ENCODE data around the gene FAM185A. TPM values are rescaled to one million over a fixed set of nuclear protein-coding genes. Genes with fewer than 3 reads are reported as not detected.
A peak's percentile ranks its signal among the peaks of the same experiment; 100 is the strongest.
"Not testable (repeated sequence)": the region's sequence is repeated elsewhere in the genome, so short reads cannot be mapped to it uniquely, and the experiment has no call there.

The FAM185A gene
- total RNA-seq, 1 experiment from 2014 or later = 12.8 TPM

GRCh38 chr7:102770467-102770866 lies 21.7 kb downstream of the FAM185A start:
- BruUV-seq (replicated peaks); H3K9ac ChIP-seq (ENCODE audit: low read length); intact Hi-C loops (cut with micrococcal nuclease); H3F3A ChIP-seq (ENCODE audit: low read length, unreplicated experiment); H3K4me3 ChIP-seq (ENCODE audit: low read length); DNase-seq; H3K9me2 ChIP-seq (replicated peaks; ENCODE audit: low read length); H3K4me2 ChIP-seq (ENCODE audit: low read length); CTCF ChIA-PET; H3K9me3 ChIP-seq (ENCODE audit: low read length); H4K20me1 ChIP-seq (ENCODE audit: low read length); H2AFZ ChIP-seq (ENCODE audit: low read length); H3K79me2 ChIP-seq (ENCODE audit: low read length); H3K4me1 ChIP-seq (ENCODE audit: insufficient read depth, low read length); POLR2A ChIA-PET (ENCODE audit: unreplicated experiment); H3K27me3 ChIP-seq (ENCODE audit: low read length); ATAC-seq; H3K36me3 ChIP-seq (ENCODE audit: low read depth, low read length); H3K27ac ChIP-seq (ENCODE audit: low read length): not testable (repeated sequence)

GRCh38 chr7:102776217-102776616 lies 27.4 kb downstream of the FAM185A start:
- H3K36me3 ChIP-seq (ENCODE audit: low read depth, low read length); H3K4me3 ChIP-seq (ENCODE audit: low read length); H3K4me2 ChIP-seq (ENCODE audit: low read length); BruUV-seq (replicated peaks); H3K9ac ChIP-seq (ENCODE audit: low read length); H3K9me2 ChIP-seq (replicated peaks; ENCODE audit: low read length); CTCF ChIA-PET; POLR2A ChIA-PET (ENCODE audit: unreplicated experiment); H3F3A ChIP-seq (ENCODE audit: low read length, unreplicated experiment); intact Hi-C loops (cut with micrococcal nuclease); H3K79me2 ChIP-seq (ENCODE audit: low read length); H3K27me3 ChIP-seq (ENCODE audit: low read length); H3K9me3 ChIP-seq (ENCODE audit: low read length); H4K20me1 ChIP-seq (ENCODE audit: low read length); ATAC-seq; H3K4me1 ChIP-seq (ENCODE audit: insufficient read depth, low read length); H2AFZ ChIP-seq (ENCODE audit: low read length); H3K27ac ChIP-seq (ENCODE audit: low read length); DNase-seq: not testable (repeated sequence)

- H3K4me2 ChIP-seq (ENCODE audit: low read length); H4K20me1 ChIP-seq (ENCODE audit: low read length); intact Hi-C loops (cut with micrococcal nuclease); H3K4me3 ChIP-seq (ENCODE audit: low read length); POLR2A ChIA-PET (ENCODE audit: unreplicated experiment); H3K79me2 ChIP-seq (ENCODE audit: low read length); H3K27me3 ChIP-seq (ENCODE audit: low read length); DNase-seq; H3K9me2 ChIP-seq (replicated peaks; ENCODE audit: low read length); CTCF ChIA-PET; H2AFZ ChIP-seq (ENCODE audit: low read length); H3K9me3 ChIP-seq (ENCODE audit: low read length); H3K27ac ChIP-seq (ENCODE audit: low read length); BruUV-seq (replicated peaks); ATAC-seq; H3F3A ChIP-seq (ENCODE audit: low read length, unreplicated experiment); H3K9ac ChIP-seq (ENCODE audit: low read length); H3K4me1 ChIP-seq (ENCODE audit: insufficient read depth, low read length); H3K36me3 ChIP-seq (ENCODE audit: low read depth, low read length): not testable (repeated sequence)
Observed at GRCh38 chr7:102778663-102779062, 29.9 kb downstream of the FAM185A start.

- ATAC-seq; H3K4me3 ChIP-seq (ENCODE audit: low read length); H3K4me2 ChIP-seq (ENCODE audit: low read length); intact Hi-C loops (cut with micrococcal nuclease); H3K27me3 ChIP-seq (ENCODE audit: low read length); H3K9me2 ChIP-seq (replicated peaks; ENCODE audit: low read length); DNase-seq; H3F3A ChIP-seq (ENCODE audit: low read length, unreplicated experiment); H3K9me3 ChIP-seq (ENCODE audit: low read length); H4K20me1 ChIP-seq (ENCODE audit: low read length); POLR2A ChIA-PET (ENCODE audit: unreplicated experiment); BruUV-seq (replicated peaks); H2AFZ ChIP-seq (ENCODE audit: low read length); H3K36me3 ChIP-seq (ENCODE audit: low read depth, low read length); H3K9ac ChIP-seq (ENCODE audit: low read length); H3K27ac ChIP-seq (ENCODE audit: low read length); CTCF ChIA-PET; H3K4me1 ChIP-seq (ENCODE audit: insufficient read depth, low read length); H3K79me2 ChIP-seq (ENCODE audit: low read length): not testable (repeated sequence)
Observed at GRCh38 chr7:102780926-102781325, 32.1 kb downstream of the FAM185A start.

GRCh38 chr7:102788770-102789169 lies 40.0 kb downstream of the FAM185A start:
- POLR2A ChIA-PET (ENCODE audit: unreplicated experiment); H4K20me1 ChIP-seq (ENCODE audit: low read length); H3F3A ChIP-seq (ENCODE audit: low read length, unreplicated experiment); H3K9me2 ChIP-seq (replicated peaks; ENCODE audit: low read length); H3K9ac ChIP-seq (ENCODE audit: low read length); H3K4me3 ChIP-seq (ENCODE audit: low read length); H3K9me3 ChIP-seq (ENCODE audit: low read length); H3K27ac ChIP-seq (ENCODE audit: low read length); H3K79me2 ChIP-seq (ENCODE audit: low read length); intact Hi-C loops (cut with micrococcal nuclease); DNase-seq; CTCF ChIA-PET; H2AFZ ChIP-seq (ENCODE audit: low read length); H3K4me2 ChIP-seq (ENCODE audit: low read length); H3K36me3 ChIP-seq (ENCODE audit: low read depth, low read length); H3K27me3 ChIP-seq (ENCODE audit: low read length); BruUV-seq (replicated peaks): not testable (repeated sequence)
- peak; percentile 32 for ATAC-seq
- peaks cover 15% of the 10 kb centered on the region; the same call in 1 of the 2 replicates for H3K4me1 ChIP-seq (ENCODE audit: insufficient read depth, low read length)

- H3K9me2 ChIP-seq (replicated peaks; ENCODE audit: low read length); H3K36me3 ChIP-seq (ENCODE audit: low read depth, low read length); POLR2A ChIA-PET (ENCODE audit: unreplicated experiment); H3K27me3 ChIP-seq (ENCODE audit: low read length); H3K9ac ChIP-seq (ENCODE audit: low read length); CTCF ChIA-PET; DNase-seq; H3K9me3 ChIP-seq (ENCODE audit: low read length); H3K4me3 ChIP-seq (ENCODE audit: low read length); BruUV-seq (replicated peaks); H3K79me2 ChIP-seq (ENCODE audit: low read length); H2AFZ ChIP-seq (ENCODE audit: low read length); H4K20me1 ChIP-seq (ENCODE audit: low read length); H3F3A ChIP-seq (ENCODE audit: low read length, unreplicated experiment): not testable (repeated sequence)
- Histone ChIP-seq H3K27ac (ENCODE audit: low read length) (peak overlapping the region; percentile 53), H3K4me1 (ENCODE audit: insufficient read depth, low read length) (peaks cover 20% of the 10 kb centered on the region; the same call in 1 of the 2 replicates), H3K4me2 (ENCODE audit: low read length) (peak overlapping the region; percentile 56)
- intact Hi-C loops (cut with micrococcal nuclease) = loop anchor here (5.0 kb wide), 1 partner anchor 127 kb away; no protein-coding TSS in a partner anchor
- ATAC-seq = peak; percentile 86
Observed at GRCh38 chr7:102790364-102791100, 41.7 kb downstream of the FAM185A start.

GRCh38 chr7:102791367-102791766 lies 42.6 kb downstream of the FAM185A start:
- DNase-seq (peak; percentile 20), ATAC-seq (peak; percentile 17)
- H3K27ac ChIP-seq (ENCODE audit: low read length) = peak overlapping the region; percentile 53
- H3K27me3 ChIP-seq (ENCODE audit: low read length); H3K9me3 ChIP-seq (ENCODE audit: low read length); H3F3A ChIP-seq (ENCODE audit: low read length, unreplicated experiment); H3K9me2 ChIP-seq (replicated peaks; ENCODE audit: low read length); CTCF ChIA-PET; H3K9ac ChIP-seq (ENCODE audit: low read length); H4K20me1 ChIP-seq (ENCODE audit: low read length); H2AFZ ChIP-seq (ENCODE audit: low read length); H3K4me3 ChIP-seq (ENCODE audit: low read length); H3K4me2 ChIP-seq (ENCODE audit: low read length); H3K79me2 ChIP-seq (ENCODE audit: low read length); H3K36me3 ChIP-seq (ENCODE audit: low read depth, low read length); POLR2A ChIA-PET (ENCODE audit: unreplicated experiment); BruUV-seq (replicated peaks): not testable (repeated sequence)
- peaks cover 20% of the 10 kb centered on the region; the same call in 1 of the 2 replicates for H3K4me1 ChIP-seq (ENCODE audit: insufficient read depth, low read length)
- intact Hi-C loops (cut with micrococcal nuclease) = loop anchor here (5.0 kb wide), 1 partner anchor 126 kb away; no protein-coding TSS in a partner anchor
